ENCODE results near the gene HDAC10.

Gene HDAC10, protein sequence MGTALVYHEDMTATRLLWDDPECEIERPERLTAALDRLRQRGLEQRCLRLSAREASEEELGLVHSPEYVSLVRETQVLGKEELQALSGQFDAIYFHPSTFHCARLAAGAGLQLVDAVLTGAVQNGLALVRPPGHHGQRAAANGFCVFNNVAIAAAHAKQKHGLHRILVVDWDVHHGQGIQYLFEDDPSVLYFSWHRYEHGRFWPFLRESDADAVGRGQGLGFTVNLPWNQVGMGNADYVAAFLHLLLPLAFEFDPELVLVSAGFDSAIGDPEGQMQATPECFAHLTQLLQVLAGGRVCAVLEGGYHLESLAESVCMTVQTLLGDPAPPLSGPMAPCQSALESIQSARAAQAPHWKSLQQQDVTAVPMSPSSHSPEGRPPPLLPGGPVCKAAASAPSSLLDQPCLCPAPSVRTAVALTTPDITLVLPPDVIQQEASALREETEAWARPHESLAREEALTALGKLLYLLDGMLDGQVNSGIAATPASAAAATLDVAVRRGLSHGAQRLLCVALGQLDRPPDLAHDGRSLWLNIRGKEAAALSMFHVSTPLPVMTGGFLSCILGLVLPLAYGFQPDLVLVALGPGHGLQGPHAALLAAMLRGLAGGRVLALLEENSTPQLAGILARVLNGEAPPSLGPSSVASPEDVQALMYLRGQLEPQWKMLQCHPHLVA

DNA sequence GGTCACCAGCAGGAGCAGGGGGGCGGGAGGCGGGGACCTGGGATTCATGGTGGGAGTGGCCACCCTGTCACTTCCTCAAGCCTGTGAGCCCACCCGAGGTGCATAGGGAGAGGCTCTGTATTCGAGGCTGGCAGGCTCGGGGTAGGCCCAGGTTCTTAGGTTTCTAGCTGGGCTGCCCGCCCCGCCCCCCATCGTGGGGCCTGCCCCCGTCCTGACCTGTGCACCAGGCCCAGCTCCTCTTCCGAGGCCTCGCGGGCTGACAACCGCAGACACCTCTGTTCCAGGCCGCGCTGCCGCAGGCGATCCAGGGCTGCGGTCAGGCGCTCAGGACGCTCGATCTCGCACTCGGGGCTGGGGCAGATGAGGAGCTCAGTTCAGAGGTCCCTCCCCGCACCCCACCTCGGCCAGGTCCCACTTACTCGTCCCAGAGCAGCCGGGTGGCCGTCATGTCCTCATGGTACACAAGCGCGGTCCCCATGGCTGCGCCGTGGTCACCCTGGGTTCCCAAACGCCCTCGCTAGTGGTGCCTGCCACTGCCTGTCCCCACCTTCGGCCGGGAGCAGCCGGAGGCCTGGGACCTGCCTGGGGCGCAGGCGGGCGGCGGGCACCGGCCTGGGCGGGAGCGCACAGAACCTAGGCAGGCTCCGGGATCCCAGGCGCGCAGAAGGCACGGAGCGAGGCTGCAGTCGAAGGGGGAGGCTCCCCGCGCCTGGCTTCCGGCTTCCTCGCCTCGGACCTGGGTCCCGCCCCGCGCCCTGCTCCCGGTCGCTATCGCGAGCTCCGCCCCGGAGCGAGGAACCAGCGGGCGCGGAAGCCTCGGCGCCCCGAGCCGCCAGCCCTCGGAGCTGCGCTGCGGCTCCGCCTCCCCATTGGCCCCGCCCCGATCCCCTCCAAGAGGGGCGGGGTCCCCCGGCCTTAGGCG is at the start of gene HDAC10:
Gene HDAC10, minus strand, starts transcription at position 711 of the 922 bp plus-strand sequence. Its CDS starts 233 bp downstream, at position 478.
- peak; percentile 86 for DNase-seq

DNA sequence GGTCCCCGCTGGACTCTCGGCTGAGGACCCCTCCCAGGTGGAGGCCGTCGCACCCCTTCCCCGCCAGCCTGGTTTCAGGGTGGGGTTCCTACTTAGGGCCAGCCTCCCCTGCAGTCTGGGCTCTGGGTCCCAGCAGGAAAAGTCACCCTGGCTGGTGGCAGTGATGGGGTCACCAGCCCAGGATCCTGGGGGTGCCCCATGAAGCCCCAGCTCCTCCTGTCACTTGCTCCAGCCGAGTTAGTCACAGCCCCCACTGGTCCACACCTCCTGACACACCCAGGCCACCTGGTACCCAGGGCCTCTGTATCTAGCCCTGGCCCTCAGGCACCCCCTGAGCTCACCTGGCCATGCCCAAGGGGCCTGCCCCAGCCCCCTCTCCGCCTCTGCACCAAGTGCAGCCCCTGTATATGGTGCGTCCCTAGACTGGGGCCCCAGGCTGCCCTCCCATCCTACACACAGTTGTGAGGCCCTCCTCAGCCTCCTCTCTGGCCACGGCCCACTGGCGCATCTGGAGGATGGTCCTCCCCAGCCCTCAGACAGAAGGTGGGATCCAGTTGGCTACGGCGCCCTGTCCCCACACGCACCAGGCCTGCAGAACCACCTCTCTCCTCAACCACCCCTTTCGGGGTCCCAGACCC is 49.7 kb upstream of the HDAC10 start:
- no peak for DNase-seq

DNA sequence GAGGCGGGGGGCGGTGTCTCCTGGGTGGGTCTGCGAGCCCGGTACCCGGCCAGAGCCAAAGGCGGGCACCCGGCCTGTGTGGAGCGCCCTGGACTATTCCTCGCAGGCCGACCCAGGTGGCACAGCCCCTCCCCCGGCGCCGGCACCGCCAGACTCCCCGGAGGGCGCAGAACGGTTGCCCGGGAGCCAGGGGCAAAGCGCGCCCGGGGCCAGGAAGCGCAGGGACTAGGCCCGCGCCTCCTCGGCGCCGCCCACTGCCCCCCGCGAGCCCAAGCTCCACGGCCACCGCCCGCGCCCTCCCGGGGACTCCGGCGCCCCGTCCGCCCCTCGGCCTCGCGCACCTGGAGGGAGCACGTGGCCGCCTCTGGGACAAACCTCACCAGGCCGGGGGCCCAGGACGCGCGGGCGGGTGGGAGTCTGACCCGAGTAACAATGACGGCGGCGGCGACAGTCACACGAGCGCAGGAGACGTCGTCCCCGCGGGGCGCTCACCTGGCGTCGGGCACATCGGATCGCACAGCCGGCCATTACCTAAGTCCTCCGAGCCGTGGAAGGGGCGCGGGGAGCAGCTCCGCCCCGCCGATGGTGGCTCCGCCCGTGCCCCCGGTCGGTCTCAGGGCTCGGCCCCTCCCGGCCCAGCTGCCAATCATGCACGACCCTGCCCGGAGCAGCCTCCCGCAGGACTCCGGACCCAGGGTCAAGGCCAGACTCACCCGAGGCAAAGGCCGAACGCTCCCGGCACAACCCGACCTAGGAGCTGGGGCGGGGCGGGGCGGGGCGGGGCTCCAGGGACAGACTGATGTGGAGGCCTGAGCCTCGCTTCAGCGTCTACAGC is 48.9 kb upstream of the HDAC10 start:
- DNase-seq = no peak

DNA sequence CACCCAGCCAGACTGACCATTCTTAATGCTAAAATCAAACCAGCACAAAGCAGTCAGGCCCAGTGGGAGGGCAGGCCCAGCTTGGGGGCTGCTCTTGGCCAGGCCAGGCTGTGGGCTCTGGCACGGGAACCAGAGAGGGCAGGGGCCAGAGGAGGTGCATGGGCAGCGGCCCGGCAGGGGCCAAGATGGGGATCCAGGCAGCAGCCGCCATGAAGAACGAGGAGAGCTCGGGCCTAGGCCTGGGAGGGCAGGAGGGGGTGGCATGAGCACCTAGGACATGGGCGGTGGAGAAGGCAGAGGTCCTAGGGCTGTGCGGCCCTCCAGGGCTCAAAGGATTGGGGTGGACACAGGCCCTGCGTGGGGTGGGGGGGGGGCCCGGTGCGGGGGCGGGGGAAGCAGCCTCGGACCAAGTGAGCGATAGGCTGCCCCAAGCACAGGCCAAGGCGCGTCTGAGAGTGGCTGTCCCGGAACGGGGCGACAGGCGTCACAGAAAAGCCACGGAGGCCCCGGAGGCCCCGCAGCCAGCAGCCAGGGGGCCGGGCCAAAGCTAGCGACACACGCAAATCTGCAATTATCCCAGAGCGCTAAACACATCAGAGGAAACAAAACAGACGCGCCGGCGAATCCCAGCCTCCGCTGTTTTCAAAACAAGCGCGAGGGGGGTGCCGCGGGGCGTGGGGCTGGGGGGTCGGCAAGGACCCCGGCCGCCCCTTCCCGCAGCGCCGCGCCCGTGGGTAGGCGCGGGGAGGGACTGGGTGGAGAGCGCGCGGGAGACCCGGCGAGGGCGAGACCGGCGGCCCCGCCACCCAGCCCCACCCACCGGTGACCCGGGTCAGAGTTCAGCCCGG is 48.1 kb upstream of the HDAC10 start:
- no peak for DNase-seq

DNA sequence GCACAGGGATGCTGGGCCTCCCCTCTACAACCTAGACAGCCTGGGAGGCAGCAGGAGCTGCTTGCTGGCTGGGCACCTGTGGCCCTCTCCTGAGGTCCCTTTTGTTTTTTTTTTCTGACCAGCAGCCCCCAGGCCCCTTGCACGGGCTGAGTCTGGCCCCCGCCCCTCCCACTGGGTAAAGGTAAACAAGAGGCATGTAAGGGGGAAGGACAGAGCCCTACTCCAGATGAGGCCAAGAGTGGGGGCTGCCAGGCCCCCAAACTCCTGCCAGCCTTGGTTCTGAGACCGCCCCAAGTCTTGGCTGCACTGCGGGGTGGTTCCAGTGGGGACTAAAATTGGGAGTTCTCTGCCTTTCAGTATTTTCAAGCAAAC is 47.2 kb upstream of the HDAC10 start:
- no peak for DNase-seq

DNA sequence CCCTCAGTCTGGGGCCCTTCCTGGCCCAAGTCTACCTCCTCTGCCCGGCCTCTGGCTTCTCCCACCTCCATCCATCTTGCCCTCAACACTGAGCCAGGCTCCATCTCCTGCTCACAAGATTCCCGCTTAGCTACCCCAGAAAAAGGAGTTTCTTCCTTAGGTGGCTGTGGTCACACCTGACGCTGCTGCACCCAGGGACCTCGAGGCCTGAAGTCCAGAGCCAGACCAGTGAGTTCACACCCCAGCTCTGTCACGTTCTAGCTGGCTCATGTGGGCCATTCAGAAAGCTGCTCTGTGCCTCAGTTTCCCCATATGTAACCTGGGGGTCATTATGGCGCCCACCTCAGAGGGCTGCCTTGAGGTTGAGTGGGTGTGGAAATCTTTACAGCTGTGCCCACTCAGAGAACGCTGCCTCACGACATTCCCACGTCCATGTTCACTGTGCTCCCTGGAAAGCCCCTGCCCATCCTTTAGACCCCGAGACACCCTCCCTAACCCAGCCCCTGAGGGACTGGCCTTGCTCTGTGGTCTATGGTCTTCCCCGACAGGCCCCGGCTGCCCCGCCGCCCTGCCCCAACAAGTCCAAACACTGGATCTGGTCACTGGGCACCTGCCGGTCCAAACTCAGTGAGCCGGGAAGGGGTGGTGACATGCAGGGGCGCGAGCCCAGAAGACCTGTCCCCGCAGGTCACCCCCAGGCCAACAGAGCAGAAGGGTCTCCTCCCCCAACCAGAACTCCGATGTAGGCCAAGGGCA is 46.6 kb upstream of the HDAC10 start:
- DNase-seq = no peak

DNA sequence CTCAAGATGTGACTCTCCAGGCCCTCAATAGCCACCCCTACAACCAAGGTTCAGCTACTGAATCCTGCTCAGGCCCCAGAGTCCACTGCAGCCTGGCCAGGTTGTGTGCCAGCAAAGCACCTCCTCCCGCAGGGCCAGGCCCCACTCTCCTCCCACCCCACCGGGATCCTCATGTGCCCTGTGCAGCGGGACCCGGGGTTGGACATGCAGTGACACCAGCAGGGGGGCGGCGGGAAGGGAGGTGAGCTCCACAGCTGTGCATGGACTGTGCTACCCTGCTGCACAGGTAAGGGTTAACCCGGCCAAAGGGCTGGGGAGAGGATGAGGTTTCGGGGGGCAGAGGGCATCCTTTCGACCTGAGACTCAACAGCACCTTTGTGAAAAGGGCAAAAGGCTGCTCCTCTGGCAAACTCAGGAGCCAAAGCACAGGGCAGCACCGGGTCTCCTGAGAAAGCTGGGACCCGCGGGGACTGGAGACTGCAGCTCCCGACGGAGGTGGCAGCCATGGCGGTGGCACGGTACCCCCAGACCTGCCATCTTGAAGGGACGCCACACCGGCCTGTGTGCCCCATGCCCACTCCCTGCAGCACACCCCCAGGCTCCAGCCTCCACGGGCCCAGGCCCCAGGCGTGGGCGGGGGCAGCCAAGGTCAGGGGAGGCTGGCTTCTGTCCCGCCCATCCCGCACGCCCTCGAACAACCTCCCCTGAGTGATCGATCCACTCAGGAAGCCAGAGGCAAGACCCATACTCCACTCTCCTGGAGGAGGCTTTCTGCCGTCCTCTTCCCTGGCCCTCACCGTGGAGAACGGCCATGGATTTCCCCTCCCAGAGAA is 45.8 kb upstream of the HDAC10 start:
- no peak for DNase-seq

DNA sequence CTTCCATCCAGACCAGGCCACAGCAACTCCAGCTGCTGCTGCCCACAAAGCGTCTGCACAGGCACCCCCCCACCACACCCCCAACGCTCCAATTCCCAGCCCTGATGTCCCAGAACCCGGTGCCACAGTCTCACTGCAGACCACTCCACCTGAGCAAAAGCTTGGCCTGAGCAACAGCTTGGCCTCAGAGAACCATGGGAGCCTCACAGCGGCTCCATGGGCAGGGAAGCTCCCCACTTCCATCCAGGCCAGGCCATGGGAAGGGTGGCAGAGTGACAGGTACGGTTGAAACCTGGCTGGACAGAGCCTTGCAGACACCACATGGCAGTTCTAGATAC is 43.2 kb upstream of the HDAC10 start:
- no peak for DNase-seq

DNA sequence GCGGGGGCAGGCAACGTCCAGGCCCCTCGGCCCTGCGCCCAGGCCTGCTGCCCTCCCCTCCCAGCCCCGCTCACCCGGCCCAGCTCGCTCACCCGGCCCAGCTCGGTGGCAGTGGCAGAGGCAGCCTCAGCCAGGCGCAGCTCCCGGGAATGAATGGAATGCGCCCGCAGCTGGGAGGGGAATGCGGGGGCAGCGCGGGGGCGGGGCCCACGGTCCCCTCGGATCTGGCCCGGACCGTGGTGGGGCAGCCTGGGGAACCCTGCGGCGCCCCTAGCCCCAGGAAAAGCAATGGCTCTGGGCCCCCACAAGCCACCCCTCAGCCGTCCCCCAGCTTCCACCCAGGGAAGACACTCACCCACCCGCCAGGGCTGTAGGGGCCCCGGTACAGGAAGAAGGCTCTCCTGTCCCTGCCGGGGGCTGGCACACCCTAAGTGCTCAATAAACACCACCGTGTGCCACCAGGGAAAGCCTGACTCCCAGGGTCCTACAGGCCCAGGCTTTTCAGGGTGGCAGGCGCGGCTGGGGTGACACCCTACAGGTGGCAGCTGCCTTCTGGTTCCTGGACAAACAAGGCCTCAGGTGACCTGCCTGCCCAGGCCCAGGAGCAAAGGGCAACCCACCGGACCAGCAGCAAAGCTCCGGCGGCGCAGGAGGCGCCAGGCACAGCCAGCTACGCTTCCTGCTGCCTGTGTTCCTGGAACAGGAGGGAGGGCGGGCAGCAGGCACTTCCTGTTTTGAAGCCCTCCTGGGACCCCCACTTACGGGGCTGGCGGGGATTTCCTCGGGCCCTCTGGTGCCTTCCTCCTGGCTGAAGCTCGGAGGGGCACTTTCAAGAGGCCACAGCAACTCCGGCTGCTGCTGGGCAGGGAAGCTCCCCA is 42.6 kb upstream of the HDAC10 start:
- DNase-seq = no peak

DNA sequence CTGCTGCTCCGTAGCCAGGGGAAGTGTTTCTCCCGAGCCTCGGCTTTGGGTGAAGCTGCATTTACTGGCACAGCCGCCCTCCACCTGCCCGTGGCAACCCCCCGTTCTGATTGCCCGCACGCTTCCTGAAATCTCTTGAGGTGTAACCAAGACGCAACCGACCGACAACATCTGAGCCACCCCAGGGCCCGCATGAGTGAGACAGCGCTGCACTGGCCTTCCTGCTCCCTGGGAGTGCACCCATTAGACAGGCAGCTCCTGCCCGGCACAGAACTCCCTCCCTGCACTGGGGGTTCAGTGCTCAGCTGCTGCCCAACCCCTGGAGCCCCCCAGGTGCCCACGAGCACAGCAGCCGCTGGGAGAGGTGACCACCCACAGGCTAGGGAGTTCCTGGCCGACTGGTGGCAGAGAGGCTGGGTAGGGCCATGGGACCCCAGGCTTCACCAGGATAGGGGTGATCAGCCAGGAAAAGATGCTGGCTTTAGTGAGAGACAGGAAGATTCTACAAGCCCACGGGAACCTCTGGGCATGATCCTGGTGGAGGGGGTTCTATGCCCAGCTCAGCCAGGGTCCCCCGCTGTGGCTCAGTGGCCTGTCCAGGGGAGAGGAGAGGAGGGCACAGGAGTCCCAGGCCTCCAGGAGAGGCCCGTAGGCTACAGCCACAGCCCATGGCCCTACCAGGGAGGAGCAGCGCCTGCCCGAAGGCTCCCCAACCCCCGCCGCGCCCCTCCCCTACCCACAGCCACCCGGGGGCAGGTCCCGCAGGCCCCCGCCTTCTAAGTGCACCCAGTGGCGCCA is 41.8 kb upstream of the HDAC10 start:
- DNase-seq = no peak

DNA sequence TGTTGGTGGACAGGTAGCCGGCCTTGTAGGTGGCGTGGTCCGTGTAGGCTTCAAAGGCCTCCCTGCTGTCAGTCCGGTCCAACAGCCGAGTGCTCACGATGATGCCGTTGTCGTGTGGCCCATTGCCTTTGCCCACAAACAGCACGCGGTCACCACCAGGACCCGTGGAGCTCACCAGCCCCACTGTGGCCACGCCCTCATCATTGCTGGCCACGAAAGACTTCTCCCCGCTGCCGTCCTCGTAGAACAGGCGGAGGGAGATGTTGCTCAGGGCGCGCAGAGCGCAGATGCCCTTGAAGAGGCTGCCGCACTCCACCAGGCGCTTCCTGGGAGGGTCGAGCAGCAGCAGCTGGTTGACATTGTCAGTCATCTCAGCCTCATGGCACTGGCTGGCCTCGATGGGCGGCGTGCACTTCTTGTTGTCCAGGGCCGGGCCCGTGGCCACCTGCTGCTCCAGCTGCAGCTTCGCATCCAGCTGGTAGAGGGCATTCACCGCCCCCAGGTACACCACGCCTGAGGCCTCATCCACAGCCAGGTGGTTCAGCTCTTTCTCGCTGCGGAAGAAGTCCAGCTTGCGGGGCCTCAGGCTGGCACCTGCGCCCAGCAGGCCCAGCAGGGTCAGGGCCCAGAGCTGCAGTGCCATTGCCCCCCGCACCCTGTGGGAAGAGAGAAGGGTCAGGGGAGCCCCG is 39.0 kb upstream of the HDAC10 start:
- DNase-seq = no peak

DNA sequence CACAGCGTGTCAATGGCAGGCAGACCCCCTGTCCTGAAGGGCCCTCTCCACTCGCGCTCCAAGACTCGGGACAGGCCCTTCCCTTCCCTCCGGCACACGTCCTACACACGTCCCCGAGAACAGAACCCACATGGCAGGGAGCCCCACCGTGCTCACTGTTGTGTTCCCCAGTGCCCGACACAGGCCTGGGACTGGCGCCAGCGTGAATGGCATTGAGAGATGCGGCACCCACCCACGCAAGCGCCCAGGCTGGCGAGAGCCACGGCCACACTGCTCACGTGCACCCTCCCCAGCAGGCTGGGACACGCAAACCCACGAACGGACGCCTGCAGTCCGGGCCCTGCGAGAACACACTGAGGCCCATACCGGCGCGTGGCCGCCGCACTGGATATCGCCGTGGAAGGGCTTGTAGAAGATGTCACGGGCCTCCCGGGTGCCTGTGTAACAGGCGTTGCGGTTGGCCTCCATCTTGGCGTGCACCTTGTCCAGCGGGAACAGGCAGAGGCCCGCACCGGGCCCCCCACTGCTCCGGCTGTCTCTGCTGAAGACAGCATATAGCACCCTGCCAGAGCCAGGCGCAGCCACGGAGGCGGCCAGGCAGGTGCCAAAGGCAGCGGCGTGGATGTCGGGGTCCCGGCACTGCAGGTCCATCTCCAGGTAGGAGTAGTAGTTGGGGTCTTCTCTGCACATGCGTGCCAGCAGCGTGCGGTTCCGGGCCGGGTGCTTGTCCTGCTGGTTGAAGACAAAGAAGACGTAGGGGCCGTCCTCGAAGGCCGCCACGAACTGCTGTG is 38.3 kb upstream of the HDAC10 start:
- no peak for DNase-seq

DNA sequence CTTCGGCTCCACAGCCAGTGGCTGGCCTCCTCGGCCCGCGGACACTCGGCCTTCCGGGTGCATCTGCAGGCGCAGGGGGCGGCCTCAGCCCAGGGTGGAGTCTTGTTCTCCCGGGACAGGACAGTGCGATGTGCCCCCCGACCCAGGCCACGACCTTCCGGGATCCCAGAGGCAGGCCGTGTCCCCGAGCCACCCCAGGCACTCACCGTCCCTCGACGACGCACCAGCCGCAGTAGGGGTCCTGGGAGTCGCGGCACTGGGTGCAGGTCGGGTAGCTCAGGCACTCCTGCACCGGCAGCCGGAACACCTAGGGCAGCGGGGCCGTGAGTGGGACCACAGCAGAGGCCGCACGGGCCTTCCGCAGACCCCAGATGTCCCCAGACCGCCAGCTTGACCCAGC is 36.7 kb upstream of the HDAC10 start:
- DNase-seq = no peak

DNA sequence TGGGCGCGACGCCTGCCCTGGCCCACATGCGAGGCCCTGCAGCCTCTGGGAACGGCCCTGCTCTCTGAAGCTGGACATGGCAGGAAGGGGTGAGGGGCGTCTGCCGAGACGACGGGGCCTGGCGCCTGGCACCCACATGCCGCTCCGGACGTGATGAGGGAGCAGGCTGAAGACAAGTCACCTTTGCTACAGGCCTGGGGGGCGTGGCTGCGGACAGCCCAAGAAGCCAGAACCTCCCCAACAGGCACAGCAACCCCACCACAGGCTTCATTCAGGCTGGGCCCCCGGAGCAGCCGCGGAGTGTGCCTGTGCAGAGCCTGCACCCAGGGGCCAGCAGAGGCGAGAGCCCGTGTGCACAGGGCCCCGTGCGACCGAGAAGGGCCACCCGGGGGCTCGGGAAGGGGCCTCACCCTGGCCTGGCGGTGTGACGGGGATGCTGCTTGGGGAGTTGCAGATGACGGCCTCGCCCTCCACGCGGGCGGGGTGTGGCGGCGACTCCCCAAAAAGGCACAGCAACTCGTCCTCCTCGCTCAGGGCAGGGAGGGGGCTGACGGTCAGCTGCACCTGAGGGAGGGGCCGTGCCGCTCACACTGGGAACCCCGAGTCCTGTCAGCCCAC is 35.7 kb upstream of the HDAC10 start:
- DNase-seq = no peak

DNA sequence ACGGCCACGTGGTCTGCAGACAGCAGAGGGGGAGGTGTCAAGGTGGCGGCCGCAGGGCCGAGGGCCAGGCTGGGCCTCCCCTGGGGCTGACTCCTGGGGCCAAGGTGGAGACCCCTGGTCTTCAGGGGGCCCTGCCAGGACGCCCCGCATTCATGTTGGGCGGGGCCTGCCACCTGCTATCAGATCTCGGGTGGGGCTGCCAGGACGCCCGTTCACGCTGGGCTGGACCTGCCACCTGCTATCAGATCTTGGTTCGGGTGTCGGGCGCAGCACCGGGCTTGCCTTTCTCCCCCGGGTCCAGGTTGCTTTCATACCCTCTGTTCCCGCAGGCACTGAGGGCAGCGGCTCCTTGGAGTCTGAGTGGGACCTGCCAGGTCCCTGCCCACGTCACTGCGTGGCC is 35.2 kb upstream of the HDAC10 start:
- no peak for DNase-seq

Measured in CD4-positive, alpha-beta T cell treated with Interleukin-12 subunit alpha and Interleukin-12 subunit beta, for 1 hour (primary cell).